H1 (cell line): ENCODE results near the gene PSMG2. TPM values are rescaled to one million over a fixed set of nuclear protein-coding genes. Genes with fewer than 3 reads are reported as not detected.

Source experiments
- CTCF ChIA-PET: fragments of 300-600 bp; sonication (Branson Sonifier 250); formaldehyde crosslinking; loops from one replicate; lab custom pipeline; 2021; ENCODE audit not compliant: partially characterized antibody; lab: Charles Lee
- POLR2A ChIA-PET: fragments of 300-600 bp; sonication (Branson Sonifier 250); formaldehyde crosslinking; loops from one replicate; lab custom pipeline; 2021; ENCODE audit warnings: inconsistent platforms; ENCODE audit not compliant: partially characterized antibody; lab: Charles Lee
- DNase-seq, 2 experiments: peaks; one replicate each; pipeline versions ENCODE4 v3.0.0 to v3.0.0-alpha.2; 2010 to 2022; ENCODE audit warnings: low spot score in 2 of 2, low read depth in 1 of 2, mixed read lengths in 1 of 2
- FAIRE-seq: peaks from 2 replicates; lab custom pipeline; 2011; peaks lifted over from hg19 to GRCh38; lab: Jason Lieb, UNC
- H2AFZ ChIP-seq: 2 replicates; pipeline ENCODE4 v1.8.1; 2012; ENCODE audit warnings: low read length, inconsistent platforms
- H2AK5ac ChIP-seq: 2 replicates; pipeline ENCODE4 v1.6.1; 2013; ENCODE audit warnings: low read depth, low read length
- H2BK120ac ChIP-seq: replicated peaks from 2 replicates; pipeline ENCODE3; 2013; ENCODE audit warnings: low read depth, low read length, inconsistent platforms
- H2BK12ac ChIP-seq: 2 replicates; pipeline ENCODE4 v1.6.1; 2013; ENCODE audit warnings: low read depth, low read length
- H2BK15ac ChIP-seq: 2 replicates; pipeline ENCODE4 v1.6.1; 2013; ENCODE audit warnings: low read length
- H2BK20ac ChIP-seq: 2 replicates; pipeline ENCODE4 v1.6.1; 2013; ENCODE audit warnings: low read length
- H2BK5ac ChIP-seq: 2 replicates; pipeline ENCODE4 v1.6.1; 2013; ENCODE audit warnings: low read depth, low read length
- H3K14ac ChIP-seq: 2 replicates; pipeline ENCODE4 v1.6.1; 2013; ENCODE audit warnings: inconsistent platforms; ENCODE audit not compliant: insufficient read length
- H3K18ac ChIP-seq: 2 replicates; pipeline ENCODE4 v1.6.1; 2013; ENCODE audit warnings: low read length; ENCODE audit errors: extremely low read depth
- H3K23ac ChIP-seq: 2 replicates; pipeline ENCODE4 v1.6.1; 2013; ENCODE audit warnings: inconsistent platforms; ENCODE audit not compliant: insufficient read length
- H3K23me2 ChIP-seq: 2 replicates; pipeline ENCODE4 v1.6.1; 2013; ENCODE audit warnings: low read depth, low read length
- H3K27ac ChIP-seq: 2 replicates; pipeline ENCODE4 v1.6.1; 2011; ENCODE audit warnings: low read depth, low read length, inconsistent platforms
- H3K27me3 ChIP-seq, 4 experiments: replicated peaks in 1 of 4; 1 replicate in 1 of 4; 2 replicates in 3 of 4; pipeline versions ENCODE4 v1.6.1 to v1.8.1; 2011 to 2013; ENCODE audit warnings: low read length in 3 of 4, mild to moderate bottlenecking in 3 of 4, inconsistent platforms in 2 of 4, mixed read lengths in 2 of 4, moderate library complexity in 1 of 4; ENCODE audit not compliant: control insufficient read depth in 3 of 4, insufficient read depth in 3 of 4; ENCODE audit errors: extremely low read depth in 1 of 4
- H3K36me3 ChIP-seq, 4 experiments: 2 replicates each; pipeline versions ENCODE4 v1.6.1 to v1.8.1; 2011 to 2013; ENCODE audit warnings: mild to moderate bottlenecking in 4 of 4, low read length in 3 of 4, moderate library complexity in 2 of 4, control low read depth in 1 of 4, inconsistent platforms in 1 of 4; ENCODE audit not compliant: insufficient read depth in 4 of 4, control insufficient read depth in 2 of 4
- H3K4ac ChIP-seq: replicated peaks from 2 replicates; pipeline ENCODE3; 2013; ENCODE audit warnings: low read length, low read depth, mixed read lengths, inconsistent platforms; ENCODE audit not compliant: insufficient read length
- H3K4me1 ChIP-seq, 4 experiments: replicated peaks in 1 of 4; 1 replicate in 1 of 4; 2 replicates in 3 of 4; pipeline versions ENCODE4 v1.6.1 to v1.8.1; 2011 to 2013; ENCODE audit warnings: low read length in 3 of 4, inconsistent platforms in 2 of 4, mixed read lengths in 1 of 4; ENCODE audit not compliant: insufficient read depth in 4 of 4, control insufficient read depth in 3 of 4
- H3K4me2 ChIP-seq, 2 experiments: 2 replicates each; pipeline versions ENCODE4 v1.6.1 to v1.8.1; 2011 to 2013; ENCODE audit warnings: low read depth in 2 of 2, low read length in 2 of 2, control low read depth in 1 of 2, inconsistent platforms in 1 of 2, mild to moderate bottlenecking in 1 of 2; ENCODE audit not compliant: insufficient read depth in 1 of 2
- H3K4me3 ChIP-seq, 4 experiments: fragments of 200-600, 300-600 bp in 1 of 4; sonication (generic), shearing (Covaris generic), sonication (Bioruptor Twin) in 1 of 4; 2 replicates each; pipeline versions ENCODE4 v1.5.1 to v1.8.1; 2011 to 2016; ENCODE audit warnings: low read length in 4 of 4, low read depth in 3 of 4, control low read depth in 2 of 4, inconsistent platforms in 2 of 4, mild to moderate bottlenecking in 2 of 4, mixed read lengths in 1 of 4, moderate library complexity in 1 of 4; ENCODE audit not compliant: insufficient read depth in 2 of 4; ENCODE audit errors: extremely low read depth in 1 of 4
- H3K56ac ChIP-seq: replicated peaks from 2 replicates; pipeline ENCODE3; 2013; ENCODE audit warnings: low read depth, mild to moderate bottlenecking, mixed read lengths, low read length, inconsistent platforms; ENCODE audit not compliant: insufficient read length
- H3K79me1 ChIP-seq: 2 replicates; pipeline ENCODE4 v1.6.1; 2013; ENCODE audit warnings: low read depth, low read length, control low read depth
- H3K79me2 ChIP-seq, 2 experiments: 2 replicates each; pipeline versions ENCODE4 v1.6.1 to v1.8.1; 2012 to 2013; ENCODE audit warnings: low read length in 2 of 2, mild to moderate bottlenecking in 2 of 2, inconsistent platforms in 1 of 2; ENCODE audit not compliant: insufficient read depth in 2 of 2, control insufficient read depth in 1 of 2
- H3K9ac ChIP-seq, 4 experiments: replicated peaks in 1 of 4; 1 replicate in 1 of 4; 2 replicates in 3 of 4; pipeline versions ENCODE4 v1.6.1 to v1.8.1; 2011 to 2013; ENCODE audit warnings: low read depth in 3 of 4, low read length in 3 of 4, control low read depth in 2 of 4, mild to moderate bottlenecking in 2 of 4, moderate library complexity in 2 of 4, inconsistent platforms in 1 of 4; ENCODE audit errors: extremely low read depth in 1 of 4
- H3K9me3 ChIP-seq, 2 experiments: 2 replicates each; pipeline versions ENCODE4 v1.6.1 to v1.8.1; 2012 to 2013; ENCODE audit warnings: mild to moderate bottlenecking in 2 of 2, moderate library complexity in 2 of 2, control low read depth in 1 of 2, inconsistent platforms in 1 of 2, low read depth in 1 of 2, low read length in 1 of 2, mixed read lengths in 1 of 2; ENCODE audit not compliant: insufficient read depth in 2 of 2
- H4K20me1 ChIP-seq, 2 experiments: replicated peaks in 1 of 2; 2 replicates each; pipeline versions ENCODE3 to v1.8.1; 2011 to 2013; ENCODE audit warnings: inconsistent platforms in 2 of 2, low read length in 2 of 2, mild to moderate bottlenecking in 1 of 2; ENCODE audit not compliant: insufficient read depth in 2 of 2, control insufficient read depth in 1 of 2
- H4K5ac ChIP-seq: 2 replicates; pipeline ENCODE4 v1.6.1; 2013; ENCODE audit warnings: low read length, low read depth, mixed read lengths, inconsistent platforms; ENCODE audit not compliant: insufficient read length
- H4K8ac ChIP-seq: 2 replicates; pipeline ENCODE4 v1.8.0; 2013; ENCODE audit warnings: mild to moderate bottlenecking, moderate library complexity, low read length, inconsistent platforms; ENCODE audit not compliant: insufficient read depth; ENCODE audit errors: extremely low read depth
- H4K91ac ChIP-seq: replicated peaks from 2 replicates; pipeline ENCODE3; 2013; ENCODE audit warnings: low read length, mixed read lengths, inconsistent platforms; ENCODE audit not compliant: insufficient read length
- HDAC6 ChIP-seq: IDR thresholded peaks from one replicate; pipeline ENCODE4 v1.7.1; 2012; ENCODE audit warnings: low read depth, mild to moderate bottlenecking, inconsistent platforms, low read length, moderate library complexity
- POLR2AphosphoS5 ChIP-seq: IDR thresholded peaks from 2 replicates; pipeline ENCODE4 v1.6.1; 2011; ENCODE audit warnings: low read depth, low read length
- SAP30 ChIP-seq: fragments of 300-600 bp; sonication (generic); IDR thresholded peaks from 2 replicates; pipeline ENCODE4 v1.7.1; 2012; ENCODE audit warnings: low read length, moderate library complexity, mild to moderate bottlenecking, inconsistent platforms; ENCODE audit not compliant: insufficient read depth, insufficient replicate concordance
- YY1 ChIP-seq: IDR thresholded peaks from 2 replicates; pipeline ENCODE4 v1.6.1; 2011; ENCODE audit warnings: low read depth, mild to moderate bottlenecking, low read length
- WGBS, 2 experiments: shearing (Covaris generic) in 1 of 2; methylation state at CpG; one replicate each; pipeline versions ENCODE4 v1.1.6 to v1.1.7; 2013 to 2015; ENCODE audit warnings: low lambda C conversion rate in 2 of 2, mixed read lengths in 2 of 2, inconsistent platforms in 1 of 2, low coverage in 1 of 2, missing lambda C conversion rate in 1 of 2; ENCODE audit not compliant: insufficient replicate concordance in 2 of 2, insufficient coverage in 1 of 2, insufficient read length in 1 of 2; ENCODE audit errors: extremely low coverage in 1 of 2, missing lambda C conversion rate in 1 of 2; 5-methylcytosine and 5-hydroxymethylcytosine counted together
- polyA plus RNA-seq, 7 experiments: library from polyadenylated mRNA; depleted of rRNA in 3 of 7; stranded (reverse) in 5 of 7; unstranded in 2 of 7; fragments of >200 nt in 5 of 7; fragments of 200-250 nt in 2 of 7; gene quantifications; 1 replicate in 5 of 7; 2 replicates in 1 of 7; 4 replicates in 1 of 7; pipeline versions ENCODE4 v1.2.1 to v1.2.3, GENCODE V29; 2011 to 2013; ENCODE audit warnings: missing spikeins in 2 of 7, mixed read lengths in 2 of 7
- total RNA-seq: library from RNA; stranded (reverse); fragmentation: NEBNext Ultra II Directional; extraction: Animal tissue kit (Norgen Biotek cat#: 25700); gene quantifications from 2 replicates; pipeline ENCODE4 v1.2.1, GENCODE V29; 2021
- TF ChIP-seq, protein P1 (sequence below): IDR thresholded peaks from 2 replicates; pipeline ENCODE4 v1.6.1; 2011; ENCODE audit warnings: low read depth, mild to moderate bottlenecking, low read length; ENCODE audit not compliant: insufficient read depth

PSMG2 gene
- total and polyA plus RNA-seq, 2 of the 8 experiments (the other 6 are each of a cell fraction or from before 2014, with no cell fraction given) = 52.9 to 79.3 TPM

DNA sequence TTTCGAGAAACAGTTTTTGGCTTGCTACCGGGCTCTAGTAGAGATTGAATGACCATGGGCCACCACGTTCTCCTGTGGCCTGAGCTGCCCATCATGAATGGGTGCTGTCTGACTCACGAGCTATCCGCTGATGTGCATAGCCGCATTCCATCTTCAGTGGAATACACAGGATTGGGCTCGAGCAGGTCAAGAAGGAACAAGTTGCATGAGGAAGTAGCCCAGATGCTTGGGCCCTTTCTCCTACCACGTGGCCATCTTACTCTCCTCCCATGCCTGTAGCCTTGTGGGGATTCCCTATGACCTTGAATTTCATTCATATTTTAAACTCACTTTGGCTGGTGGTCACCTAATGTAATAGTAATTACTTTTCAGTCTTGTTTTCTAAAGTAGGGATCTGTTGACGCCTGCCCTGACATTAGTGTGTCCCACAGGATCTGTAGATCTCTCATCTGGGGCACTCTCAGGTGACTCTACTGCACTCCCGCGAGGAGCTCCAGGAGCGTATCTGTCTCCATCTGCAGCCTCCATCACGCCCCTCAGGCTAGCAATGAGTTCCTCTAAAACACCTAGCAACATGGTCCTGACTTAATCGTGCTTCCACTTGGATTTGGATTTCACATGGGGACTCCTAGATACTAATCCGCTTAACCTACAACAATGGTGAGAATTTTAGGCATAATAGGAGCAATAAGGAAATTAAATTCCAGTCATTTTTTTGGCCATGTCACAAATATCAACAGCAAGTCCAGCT is 67.8 kb downstream of the PSMG2 start:
- H3K4me2 ChIP-seq = no peak overlapping the region
- H3K27me3 ChIP-seq = no peaks in the 10 kb centered on the region
- H2AFZ ChIP-seq = no peak overlapping the region
- H4K20me1 ChIP-seq = no peaks in the 10 kb centered on the region
- no peak overlapping the region for H3K18ac ChIP-seq
- no peaks in the 10 kb centered on the region for H3K79me1 ChIP-seq
- no peak overlapping the region for H2BK12ac ChIP-seq
- FAIRE-seq (no peak), DNase-seq (no peak)
- H2BK120ac ChIP-seq = no peak overlapping the region
- no peak overlapping the region for H2BK15ac ChIP-seq
- TF ChIP-seq HDAC6 (no peak), POLR2AphosphoS5 (no peak), SAP30 (no peak), YY1 (no peak)
- TF ChIP-seq, protein P1, sequence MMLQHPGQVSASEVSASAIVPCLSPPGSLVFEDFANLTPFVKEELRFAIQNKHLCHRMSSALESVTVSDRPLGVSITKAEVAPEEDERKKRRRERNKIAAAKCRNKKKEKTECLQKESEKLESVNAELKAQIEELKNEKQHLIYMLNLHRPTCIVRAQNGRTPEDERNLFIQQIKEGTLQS = no peak
- TF ChIP-seq, all 59 proteins: peak for 0
- Histone ChIP-seq H3K9me3 (no peaks in the 10 kb centered on the region), H3K56ac (no peak overlapping the region), H3K27ac (no peak overlapping the region), H2BK5ac (no peak overlapping the region), H3K23ac (no peak overlapping the region), H4K5ac (no peak overlapping the region), H3K36me3 (no peaks in the 10 kb centered on the region), H3K23me2 (no peaks in the 10 kb centered on the region), H3K9ac (no peak overlapping the region), H4K8ac (no peak overlapping the region), H3K4ac (no peak overlapping the region), H3K14ac (no peak overlapping the region), H3K79me2 (no peaks in the 10 kb centered on the region), H2BK20ac (no peak overlapping the region), H3K4me3 (no peak overlapping the region), H3K4me1 (peaks cover 0 to 6% (median 4%) of the 10 kb centered on the region in 4 experiments; a peak in 4 of 7 replicates), H4K91ac (no peak overlapping the region), H2AK5ac (no peak overlapping the region)
- POLR2A ChIA-PET = no interaction called here
- 92% methylated on average over 15 of the region's 15 CpGs; no CpG with 5 or more reads in 1 of the 2 experiments for whole genome bisulfite sequencing, 2 experiments
- CTCF ChIA-PET = interaction anchor here (0.6 to 1.4 kb wide), 4 partner anchors 22 to 164 kb away, joined by 3 read pairs; no protein-coding TSS in a partner anchor
